ENCODE results near the gene RHBDL3. TPM values are rescaled to one million over a fixed set of nuclear protein-coding genes. Genes with fewer than 3 reads are reported as not detected.

Gene RHBDL3
- total and polyA plus RNA-seq, 10 of the 15 experiments (the other 5 are each of a cell fraction or from before 2014, with no cell fraction given) = 0.04 to 0.24 (median 0.04) TPM; not detected in 5

DNA sequence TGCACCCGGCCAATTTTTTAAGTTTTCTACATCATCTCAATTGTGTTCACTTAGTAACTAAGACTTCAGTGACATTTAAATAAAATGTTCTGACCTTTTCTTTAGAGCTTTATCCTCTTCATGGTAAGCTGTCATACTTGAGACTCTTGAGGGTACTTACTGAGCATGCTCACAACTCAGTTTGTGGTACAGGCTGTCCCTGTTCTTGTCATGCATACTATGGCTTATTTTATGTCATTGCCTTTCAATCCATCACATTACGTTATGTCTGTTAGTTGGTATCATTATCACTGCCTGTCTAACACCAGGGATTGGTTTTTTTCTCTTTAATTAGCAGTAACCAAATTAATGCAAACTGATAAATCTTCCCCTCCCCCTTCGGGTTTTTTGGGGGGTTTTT is 41.9 kb upstream of the RHBDL3 start:
- WGBS (ENCODE audit: insufficient coverage, insufficient replicate concordance, low lambda C conversion rate, missing lambda C conversion rate) = 67% methylated on average over 3 of the region's 3 CpGs
- Histone ChIP-seq H3K36me3 (ENCODE audit: control insufficient read depth in 2 of 2, insufficient read depth in 2 of 2, low read length in 1 of 2) (no peaks in the 10 kb centered on the region), H3K4me1 (ENCODE audit: control insufficient read depth, insufficient read depth, low read length) (peaks cover 21% of the 10 kb centered on the region), H2AFZ (ENCODE audit: control insufficient read depth, low read depth, low read length) (no peak overlapping the region), H3K27me3 (replicated peaks in 1 of 2; ENCODE audit: control insufficient read depth in 2 of 2, insufficient read depth in 2 of 2, low read length in 1 of 2) (no peaks in the 10 kb centered on the region), H3K79me2 (ENCODE audit: control insufficient read depth, insufficient read depth, low read length) (no peaks in the 10 kb centered on the region), H3K9ac (ENCODE audit: control insufficient read depth, insufficient read depth, low read length) (no peak overlapping the region), H3K4me3 (no peak overlapping the region), H3K4me2 (ENCODE audit: control insufficient read depth, insufficient read depth) (no peak overlapping the region), H3K27ac (ENCODE audit: control insufficient read depth, insufficient read depth) (no peak overlapping the region), H3K9me3 (replicated peaks; ENCODE audit: control insufficient read depth, insufficient read depth, low read length) (no peaks in the 10 kb centered on the region), H4K20me1 (ENCODE audit: control insufficient read depth, insufficient read depth) (no peaks in the 10 kb centered on the region)
- no peak for FAIRE-seq
- in situ Hi-C loops (cut with MboI) (no loop called here), intact Hi-C loops (cut with micrococcal nuclease; ENCODE audit: unreplicated experiment) (no loop called here)
- ChIA-PET RAD21 (ENCODE audit: unreplicated experiment) (no interaction called here), SMC1A (ENCODE audit: uncharacterized antibody, unreplicated experiment) (no interaction called here), CTCF (interaction anchor here (1.0 to 2.3 kb wide), 3 partner anchors 14 to 95 kb away, joined by 3 to 8 read pairs (median 4); no protein-coding TSS in a partner anchor), POLR2A (no interaction called here)
- no TSS peak for BruUV-seq (replicated peaks)
- no peak for TF ChIP-seq DPF2 (IDR thresholded peaks at IDR 0.05)
- TF ChIP-seq YY1 (IDR thresholded peaks at IDR 0.05; ENCODE audit: low read depth, low read length) = no peak
- TF ChIP-seq ETV6 (conservative IDR thresholded peaks at IDR 0.05 in 1 of 2, IDR thresholded peaks at IDR 0.05 in 1 of 2; ENCODE audit: borderline replicate concordance in 1 of 2, low read depth in 1 of 2) = no peak
- TF ChIP-seq, protein P1, sequence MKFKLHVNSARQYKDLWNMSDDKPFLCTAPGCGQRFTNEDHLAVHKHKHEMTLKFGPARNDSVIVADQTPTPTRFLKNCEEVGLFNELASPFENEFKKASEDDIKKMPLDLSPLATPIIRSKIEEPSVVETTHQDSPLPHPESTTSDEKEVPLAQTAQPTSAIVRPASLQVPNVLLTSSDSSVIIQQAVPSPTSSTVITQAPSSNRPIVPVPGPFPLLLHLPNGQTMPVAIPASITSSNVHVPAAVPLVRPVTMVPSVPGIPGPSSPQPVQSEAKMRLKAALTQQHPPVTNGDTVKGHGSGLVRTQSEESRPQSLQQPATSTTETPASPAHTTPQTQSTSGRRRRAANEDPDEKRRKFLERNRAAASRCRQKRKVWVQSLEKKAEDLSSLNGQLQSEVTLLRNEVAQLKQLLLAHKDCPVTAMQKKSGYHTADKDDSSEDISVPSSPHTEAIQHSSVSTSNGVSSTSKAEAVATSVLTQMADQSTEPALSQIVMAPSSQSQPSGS (IDR thresholded peaks at IDR 0.05; ENCODE audit: low read length) = no peak
- TF ChIP-seq, protein P2, sequence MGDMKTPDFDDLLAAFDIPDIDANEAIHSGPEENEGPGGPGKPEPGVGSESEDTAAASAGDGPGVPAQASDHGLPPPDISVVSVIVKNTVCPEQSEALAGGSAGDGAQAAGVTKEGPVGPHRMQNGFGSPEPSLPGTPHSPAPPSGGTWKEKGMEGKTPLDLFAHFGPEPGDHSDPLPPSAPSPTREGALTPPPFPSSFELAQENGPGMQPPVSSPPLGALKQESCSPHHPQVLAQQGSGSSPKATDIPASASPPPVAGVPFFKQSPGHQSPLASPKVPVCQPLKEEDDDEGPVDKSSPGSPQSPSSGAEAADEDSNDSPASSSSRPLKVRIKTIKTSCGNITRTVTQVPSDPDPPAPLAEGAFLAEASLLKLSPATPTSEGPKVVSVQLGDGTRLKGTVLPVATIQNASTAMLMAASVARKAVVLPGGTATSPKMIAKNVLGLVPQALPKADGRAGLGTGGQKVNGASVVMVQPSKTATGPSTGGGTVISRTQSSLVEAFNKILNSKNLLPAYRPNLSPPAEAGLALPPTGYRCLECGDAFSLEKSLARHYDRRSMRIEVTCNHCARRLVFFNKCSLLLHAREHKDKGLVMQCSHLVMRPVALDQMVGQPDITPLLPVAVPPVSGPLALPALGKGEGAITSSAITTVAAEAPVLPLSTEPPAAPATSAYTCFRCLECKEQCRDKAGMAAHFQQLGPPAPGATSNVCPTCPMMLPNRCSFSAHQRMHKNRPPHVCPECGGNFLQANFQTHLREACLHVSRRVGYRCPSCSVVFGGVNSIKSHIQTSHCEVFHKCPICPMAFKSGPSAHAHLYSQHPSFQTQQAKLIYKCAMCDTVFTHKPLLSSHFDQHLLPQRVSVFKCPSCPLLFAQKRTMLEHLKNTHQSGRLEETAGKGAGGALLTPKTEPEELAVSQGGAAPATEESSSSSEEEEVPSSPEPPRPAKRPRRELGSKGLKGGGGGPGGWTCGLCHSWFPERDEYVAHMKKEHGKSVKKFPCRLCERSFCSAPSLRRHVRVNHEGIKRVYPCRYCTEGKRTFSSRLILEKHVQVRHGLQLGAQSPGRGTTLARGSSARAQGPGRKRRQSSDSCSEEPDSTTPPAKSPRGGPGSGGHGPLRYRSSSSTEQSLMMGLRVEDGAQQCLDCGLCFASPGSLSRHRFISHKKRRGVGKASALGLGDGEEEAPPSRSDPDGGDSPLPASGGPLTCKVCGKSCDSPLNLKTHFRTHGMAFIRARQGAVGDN (IDR thresholded peaks at IDR 0.05) = no peak
- no peak for TF ChIP-seq NFYB (IDR thresholded peaks at IDR 0.05; ENCODE audit: insufficient read depth, low read depth, low read length)
- TF ChIP-seq, protein P3, sequence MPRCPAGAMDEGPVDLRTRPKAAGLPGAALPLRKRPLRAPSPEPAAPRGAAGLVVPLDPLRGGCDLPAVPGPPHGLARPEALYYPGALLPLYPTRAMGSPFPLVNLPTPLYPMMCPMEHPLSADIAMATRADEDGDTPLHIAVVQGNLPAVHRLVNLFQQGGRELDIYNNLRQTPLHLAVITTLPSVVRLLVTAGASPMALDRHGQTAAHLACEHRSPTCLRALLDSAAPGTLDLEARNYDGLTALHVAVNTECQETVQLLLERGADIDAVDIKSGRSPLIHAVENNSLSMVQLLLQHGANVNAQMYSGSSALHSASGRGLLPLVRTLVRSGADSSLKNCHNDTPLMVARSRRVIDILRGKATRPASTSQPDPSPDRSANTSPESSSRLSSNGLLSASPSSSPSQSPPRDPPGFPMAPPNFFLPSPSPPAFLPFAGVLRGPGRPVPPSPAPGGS (IDR thresholded peaks at IDR 0.05; ENCODE audit: borderline replicate concordance, insufficient read depth, low read depth, low read length, poor library complexity, severe bottlenecking) = no peak
- no peak for TF ChIP-seq CBX3 (IDR thresholded peaks at IDR 0.05; ENCODE audit: borderline replicate concordance, low read depth)
- no peak for TF ChIP-seq SMAD1 (IDR thresholded peaks at IDR 0.05; ENCODE audit: low read depth, partially characterized antibody)
- no peak for TF ChIP-seq CEBPB (IDR thresholded peaks at IDR 0.05; ENCODE audit: borderline replicate concordance in 1 of 2, low read depth in 2 of 2, low read length in 2 of 2)
- TF ChIP-seq NBN (IDR thresholded peaks at IDR 0.05) = no peak
- no peak for ATAC-seq
- DNase-seq (ENCODE audit: low read depth, low spot score) = no peak
